A549 (cell line): ENCODE measurements around the gene CHID1. TPM values are rescaled to one million over a fixed set of nuclear protein-coding genes. Genes with fewer than 3 reads are reported as not detected.
A peak's percentile ranks its signal among the peaks of the same experiment; 100 is the strongest.

Experiments
- ATAC-seq, 2 experiments: fragments of 200-7000 bp in 1 of 2; fragments of >200 bp in 1 of 2; cut with Nextera tagmentation in 1 of 2; cut with Tn5 transposase in 1 of 2; 3 replicates each; pipeline versions ENCODE4 v1.8.0 to v1.9.1; 2018 to 2020; ENCODE audit warnings: mild to moderate bottlenecking in 1 of 2, moderate library complexity in 1 of 2
- CTCF ChIA-PET: fragments of 300-600 bp; sonication (Branson Sonifier 250); formaldehyde crosslinking; extraction: SDS; loops from one replicate; lab custom pipeline; 2021; ENCODE audit warnings: antibody characterized with exemption, inconsistent platforms; lab: Yijun Ruan, JAX
- POLR2A ChIA-PET: fragments of 350-600 bp; formaldehyde crosslinking; extraction: SDS; loops from one replicate; lab custom pipeline; 2021; ENCODE audit warnings: antibody characterized with exemption, inconsistent platforms; lab: Yijun Ruan, JAX
- DNase-seq, 2 experiments: peaks; one replicate each; pipeline versions ENCODE4 v3.0.0 to v3.0.0-alpha.2; 2011 to 2016; ENCODE audit warnings: low read depth in 1 of 2, low spot score in 1 of 2
- FAIRE-seq: peaks from 2 replicates; lab custom pipeline; 2011; peaks lifted over from hg19 to GRCh38; lab: Jason Lieb, UNC
- H3K27ac ChIP-seq, 2 experiments: fragments of >200 bp; sonication (Bioruptor Twin); formaldehyde crosslinking; 3 replicates each; pipeline ENCODE4 v1.5.1; 2016 to 2017
- H3K4me1 ChIP-seq: fragments of >200 bp; sonication (Bioruptor Twin); formaldehyde crosslinking; 3 replicates; pipeline ENCODE4 v1.6.1; 2016
- H3K4me2 ChIP-seq: fragments of >200 bp; sonication (Bioruptor Twin); formaldehyde crosslinking; 3 replicates; pipeline ENCODE4 v1.6.1; 2016
- H3K4me3 ChIP-seq: fragments of >200 bp; sonication (Bioruptor Twin); formaldehyde crosslinking; 3 replicates; pipeline ENCODE4 v1.5.1; 2016
- H3K9me3 ChIP-seq: fragments of >200 bp; sonication (Bioruptor Twin); formaldehyde crosslinking; 3 replicates; pipeline ENCODE4 v1.6.1; 2016
- ATOH8 ChIP-seq: fragments of 250-450 bp; sonication (Bioruptor Pico); IDR thresholded peaks from 2 replicates; pipeline ENCODE4 v1.5.0; 2020; ENCODE audit warnings: low read depth, mild to moderate bottlenecking, moderate library complexity
- BCL3 ChIP-seq: fragments of >200 bp; sonication (Bioruptor Twin); formaldehyde crosslinking; IDR thresholded peaks from 3 replicates; pipeline ENCODE4 v1.6.1; 2016
- CBX2 ChIP-seq: fragments of 200-600 bp; sonication (generic); IDR thresholded peaks from 2 replicates; pipeline ENCODE4 v1.6.1; 2016; ENCODE audit warnings: low read depth, mild to moderate bottlenecking, borderline replicate concordance
- CHD2 ChIP-seq: fragments of 150-350 bp; IDR thresholded peaks from 2 replicates; pipeline ENCODE4 v1.6.1; 2014; ENCODE audit warnings: low read length; ENCODE audit not compliant: partially characterized antibody
- FOXS1 ChIP-seq: fragments of 250-450 bp; sonication (Bioruptor Pico); IDR thresholded peaks from 2 replicates; pipeline ENCODE4 v1.5.0; 2020; ENCODE audit warnings: mild to moderate bottlenecking, moderate library complexity
- GATA3 ChIP-seq: IDR thresholded peaks from 2 replicates; pipeline ENCODE4 v1.6.1; 2012; ENCODE audit warnings: borderline replicate concordance
- JUN ChIP-seq, 2 experiments: fragments of >200 bp; sonication (Bioruptor Twin); formaldehyde crosslinking; IDR thresholded peaks; 2 replicates in 1 of 2; 3 replicates in 1 of 2; pipeline ENCODE4 v1.6.1; 2016 to 2017
- MAFK ChIP-seq: fragments of 450-650 bp; IDR thresholded peaks from 2 replicates; pipeline ENCODE4 v1.6.1; 2014; ENCODE audit not compliant: partially characterized antibody
- MYC ChIP-seq: IDR thresholded peaks from 2 replicates; pipeline ENCODE4 v1.6.1; 2012; ENCODE audit warnings: mild to moderate bottlenecking, inconsistent platforms, low read length, improper control_type of control experiment, borderline replicate concordance
- PHF8 ChIP-seq: fragments of 200-600 bp; sonication (generic); IDR thresholded peaks from 2 replicates; pipeline ENCODE4 v1.6.1; 2016; ENCODE audit warnings: low read depth, mild to moderate bottlenecking, antibody characterized with exemption, moderate library complexity, borderline replicate concordance
- POLR2A ChIP-seq: IDR thresholded peaks from 2 replicates; pipeline ENCODE4 v1.6.1; 2012; ENCODE audit warnings: mild to moderate bottlenecking, low read length
- POLR2AphosphoS2 ChIP-seq: conservative IDR thresholded peaks from 2 replicates; pipeline ENCODE4 v1.6.1; 2012; ENCODE audit warnings: low read length, improper control_type of control experiment, inconsistent platforms
- RAD21 ChIP-seq, 2 experiments: fragments of >200 bp in 1 of 2; sonication (Bioruptor Twin) in 1 of 2; formaldehyde crosslinking in 1 of 2; IDR thresholded peaks in 1 of 2; conservative IDR thresholded peaks in 1 of 2; 2 replicates in 1 of 2; 3 replicates in 1 of 2; pipeline ENCODE4 v1.6.1; 2012 to 2018; ENCODE audit warnings: inconsistent platforms in 1 of 2
- SMC3 ChIP-seq: fragments of >200 bp; sonication (Bioruptor Twin); formaldehyde crosslinking; IDR thresholded peaks from 3 replicates; pipeline ENCODE4 v1.6.1; 2018; ENCODE audit warnings: inconsistent platforms
- ZFP36 ChIP-seq: fragments of 450-650 bp; IDR thresholded peaks from 2 replicates; pipeline ENCODE4 v1.6.1; 2014; ENCODE audit warnings: borderline replicate concordance; ENCODE audit not compliant: partially characterized antibody
- WGBS: methylation state at CpG from one replicate; pipeline ENCODE4 v1.1.6; 2017; ENCODE audit errors: missing lambda C conversion rate; 5-methylcytosine and 5-hydroxymethylcytosine counted together
- polyA plus RNA-seq, 4 experiments: library from polyadenylated mRNA; depleted of rRNA in 3 of 4; stranded (reverse); fragments of >200 nt; fragmentation: RNase III in 1 of 4; extraction: RNeasy Plus Mini Kit Qiagen cat#74134 plus additional on column Dnase treatment in 1 of 4; gene quantifications; 2 replicates in 3 of 4; 3 replicates in 1 of 4; pipeline ENCODE4 v1.2.3, GENCODE V29; 2011 to 2017
- TF ChIP-seq, protein P1 (sequence below): IDR thresholded peaks from 2 replicates; pipeline ENCODE4 v1.6.1; 2012
- TF ChIP-seq, protein P2 (sequence below): IDR thresholded peaks from 2 replicates; pipeline ENCODE4 v1.6.1; 2012
- TF ChIP-seq, protein P3 (sequence below): fragments of 200-600 bp; sonication (generic); IDR thresholded peaks from 2 replicates; pipeline ENCODE4 v1.6.1; 2016; ENCODE audit warnings: antibody characterized with exemption, mild to moderate bottlenecking, moderate library complexity
- TF ChIP-seq, protein P4 (sequence below): IDR thresholded peaks from 2 replicates; pipeline ENCODE4 v1.6.1; 2012; ENCODE audit warnings: low read depth, borderline replicate concordance

The CHID1 gene
- polyA plus RNA-seq, 2 of the 4 experiments (the other 2 are of a cell fraction): 53.8 to 70.6 TPM

DNA sequence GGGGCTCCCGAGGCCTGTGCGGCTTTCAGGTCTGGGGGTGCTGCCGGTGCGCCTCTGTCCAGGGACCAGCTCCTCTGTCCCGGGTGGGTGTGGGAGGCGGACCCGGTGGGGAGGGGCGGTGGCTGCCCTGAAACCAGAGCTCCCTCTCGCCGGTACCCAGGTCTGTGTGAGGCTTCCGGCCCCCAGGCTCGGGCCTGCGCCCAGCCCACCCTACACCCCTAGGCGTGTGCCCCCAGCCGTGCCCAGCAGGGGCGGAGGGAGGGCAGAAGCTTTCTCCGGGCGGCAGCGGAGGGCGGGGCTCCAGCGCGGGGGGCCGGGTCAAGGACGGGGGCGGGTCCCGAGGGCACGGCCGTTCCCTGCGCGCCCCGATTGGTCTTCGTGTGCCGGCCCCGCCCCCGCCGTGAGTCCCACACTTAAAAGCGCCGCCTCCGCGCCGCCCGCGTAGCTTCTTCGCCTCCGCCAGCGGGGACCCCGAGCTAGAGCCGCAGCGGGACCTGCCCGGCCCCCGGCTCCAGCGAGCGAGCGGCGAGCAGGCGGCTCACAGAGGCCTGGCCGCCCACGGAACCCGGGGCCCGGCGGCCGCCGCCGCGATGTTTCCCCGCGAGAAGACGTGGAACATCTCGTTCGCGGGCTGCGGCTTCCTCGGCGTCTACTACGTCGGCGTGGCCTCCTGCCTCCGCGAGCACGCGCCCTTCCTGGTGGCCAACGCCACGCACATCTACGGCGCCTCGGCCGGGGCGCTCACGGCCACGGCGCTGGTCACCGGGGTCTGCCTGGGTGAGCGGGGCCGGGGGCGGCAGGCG, 91.3 kb downstream of the CHID1 start:
- Histone ChIP-seq H3K4me2 (peak overlapping the region; percentile 97), H3K9me3 (no peaks in the 10 kb centered on the region), H3K4me3 (peak overlapping the region; percentile 99), H3K4me1 (peaks cover 32% of the 10 kb centered on the region), H3K27ac (peak overlapping the region; percentile 87 to 90)
- peak; percentile 40 to 66 for ATAC-seq
- peak in 1 of 2 experiments; percentile 88 for DNase-seq
- no CpG with 5 or more reads among the region's 96 CpGs for WGBS
- FAIRE-seq: no peak
- ChIA-PET CTCF (interaction anchor here (0.8 to 1.7 kb wide), 5 partner anchors 10 to 21 kb away, joined by 3 to 4 read pairs (median 3); no protein-coding TSS in a partner anchor), POLR2A (interaction anchor here (0.6 to 3.1 kb wide), 16 partner anchors 8 to 107 kb away, joined by 3 to 52 read pairs (median 6); partner anchors contain the start of genes CD151, CEND1, CRACR2B and RPLP2)
- TF ChIP-seq JUN (IDR thresholded peaks at IDR 0.05) (peak; percentile 67 to 79; a peak in 4 of 5 replicates), CBX2 (no peak), PHF8 (peak; percentile 97), MYC (0 out of 2 replicates have a peak, but pooled peaks have one; percentile 36), BCL3 (peak; percentile 79), RAD21 (conservative IDR thresholded peaks at IDR 0.05 in 1 of 2, IDR thresholded peaks at IDR 0.05 in 1 of 2) (no peak), GATA3 (peak; percentile 27; the same call in 1 of the 2 replicates), SMC3 (no peak), ATOH8 (CRISPR knock-in tag) (no peak), FOXS1 (CRISPR knock-in tag) (no peak), POLR2AphosphoS2 (no peak), POLR2A (peak; percentile 62), CHD2 (no peak), MAFK (no peak), ZFP36 (no peak)
- TF ChIP-seq, protein P1, sequence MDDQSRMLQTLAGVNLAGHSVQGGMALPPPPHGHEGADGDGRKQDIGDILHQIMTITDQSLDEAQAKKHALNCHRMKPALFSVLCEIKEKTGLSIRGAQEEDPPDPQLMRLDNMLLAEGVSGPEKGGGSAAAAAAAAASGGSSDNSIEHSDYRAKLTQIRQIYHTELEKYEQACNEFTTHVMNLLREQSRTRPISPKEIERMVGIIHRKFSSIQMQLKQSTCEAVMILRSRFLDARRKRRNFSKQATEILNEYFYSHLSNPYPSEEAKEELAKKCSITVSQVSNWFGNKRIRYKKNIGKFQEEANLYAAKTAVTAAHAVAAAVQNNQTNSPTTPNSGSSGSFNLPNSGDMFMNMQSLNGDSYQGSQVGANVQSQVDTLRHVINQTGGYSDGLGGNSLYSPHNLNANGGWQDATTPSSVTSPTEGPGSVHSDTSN: peak; percentile 39; the same call in 1 of the 2 replicates
- TF ChIP-seq, protein P2, sequence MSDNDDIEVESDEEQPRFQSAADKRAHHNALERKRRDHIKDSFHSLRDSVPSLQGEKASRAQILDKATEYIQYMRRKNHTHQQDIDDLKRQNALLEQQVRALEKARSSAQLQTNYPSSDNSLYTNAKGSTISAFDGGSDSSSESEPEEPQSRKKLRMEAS: peak; percentile 53
- TF ChIP-seq, protein P3, sequence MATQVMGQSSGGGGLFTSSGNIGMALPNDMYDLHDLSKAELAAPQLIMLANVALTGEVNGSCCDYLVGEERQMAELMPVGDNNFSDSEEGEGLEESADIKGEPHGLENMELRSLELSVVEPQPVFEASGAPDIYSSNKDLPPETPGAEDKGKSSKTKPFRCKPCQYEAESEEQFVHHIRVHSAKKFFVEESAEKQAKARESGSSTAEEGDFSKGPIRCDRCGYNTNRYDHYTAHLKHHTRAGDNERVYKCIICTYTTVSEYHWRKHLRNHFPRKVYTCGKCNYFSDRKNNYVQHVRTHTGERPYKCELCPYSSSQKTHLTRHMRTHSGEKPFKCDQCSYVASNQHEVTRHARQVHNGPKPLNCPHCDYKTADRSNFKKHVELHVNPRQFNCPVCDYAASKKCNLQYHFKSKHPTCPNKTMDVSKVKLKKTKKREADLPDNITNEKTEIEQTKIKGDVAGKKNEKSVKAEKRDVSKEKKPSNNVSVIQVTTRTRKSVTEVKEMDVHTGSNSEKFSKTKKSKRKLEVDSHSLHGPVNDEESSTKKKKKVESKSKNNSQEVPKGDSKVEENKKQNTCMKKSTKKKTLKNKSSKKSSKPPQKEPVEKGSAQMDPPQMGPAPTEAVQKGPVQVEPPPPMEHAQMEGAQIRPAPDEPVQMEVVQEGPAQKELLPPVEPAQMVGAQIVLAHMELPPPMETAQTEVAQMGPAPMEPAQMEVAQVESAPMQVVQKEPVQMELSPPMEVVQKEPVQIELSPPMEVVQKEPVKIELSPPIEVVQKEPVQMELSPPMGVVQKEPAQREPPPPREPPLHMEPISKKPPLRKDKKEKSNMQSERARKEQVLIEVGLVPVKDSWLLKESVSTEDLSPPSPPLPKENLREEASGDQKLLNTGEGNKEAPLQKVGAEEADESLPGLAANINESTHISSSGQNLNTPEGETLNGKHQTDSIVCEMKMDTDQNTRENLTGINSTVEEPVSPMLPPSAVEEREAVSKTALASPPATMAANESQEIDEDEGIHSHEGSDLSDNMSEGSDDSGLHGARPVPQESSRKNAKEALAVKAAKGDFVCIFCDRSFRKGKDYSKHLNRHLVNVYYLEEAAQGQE: peak; percentile 41; the same call in 1 of the 2 replicates
- TF ChIP-seq, protein P4, sequence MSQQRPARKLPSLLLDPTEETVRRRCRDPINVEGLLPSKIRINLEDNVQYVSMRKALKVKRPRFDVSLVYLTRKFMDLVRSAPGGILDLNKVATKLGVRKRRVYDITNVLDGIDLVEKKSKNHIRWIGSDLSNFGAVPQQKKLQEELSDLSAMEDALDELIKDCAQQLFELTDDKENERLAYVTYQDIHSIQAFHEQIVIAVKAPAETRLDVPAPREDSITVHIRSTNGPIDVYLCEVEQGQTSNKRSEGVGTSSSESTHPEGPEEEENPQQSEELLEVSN: 0 out of 2 replicates have a peak, but pooled peaks have one; percentile 35
